HT-29 (cell line): ENCODE results near the gene BIK. TPM values are rescaled to one million over a fixed set of nuclear protein-coding genes. Genes with fewer than 3 reads are reported as not detected.
A peak's percentile ranks its signal among the peaks of the same experiment; 100 is the strongest.

ENCODE experiments used
- DNase-seq: peaks from one replicate; pipeline ENCODE4 v3.0.0-alpha.2; 2015; ENCODE audit warnings: low spot score
- total RNA-seq: library from RNA; depleted of rRNA; stranded (reverse); fragments of >200 nt; shearing (Covaris generic); gene quantifications from 2 replicates; pipeline ENCODE4 v1.2.3, GENCODE V29; 2014; rRNA removed

The BIK gene
- 3.9 and 4.2 TPM in 2 replicates for total RNA-seq

- no peak for DNase-seq
These were observed at the start of gene BIK for GRCh38 chr22:43110444-43110926. Gene BIK, plus strand, starts transcription at chr22:43110750. Its CDS starts 13,273 bp downstream, at chr22:43124023.

- DNase-seq: no peak
These were observed 44.4 kb upstream of the BIK start for GRCh38 chr22:43066134-43066533.

- peak; percentile 19 for DNase-seq
These were observed 43.6 kb upstream of the BIK start for GRCh38 chr22:43066844-43067385.

- DNase-seq: no peak
These were observed 33.3 kb upstream of the BIK start for GRCh38 chr22:43077121-43077877.

- DNase-seq: peak; percentile 16
These were observed 32.0 kb upstream of the BIK start for GRCh38 chr22:43078522-43078921.

- DNase-seq: no peak
These were observed 30.8 kb upstream of the BIK start for GRCh38 chr22:43079742-43080141.

- DNase-seq: peak; percentile 32
These were observed 29.9 kb upstream of the BIK start for GRCh38 chr22:43080616-43081015.

- DNase-seq: no peak
These were observed 28.6 kb upstream of the BIK start for GRCh38 chr22:43081968-43082367.

GRCh38 chr22:43085658-43086606 lies 24.6 kb upstream of the BIK start:
- DNase-seq: no peak

GRCh38 chr22:43088627-43088983 lies 21.9 kb upstream of the BIK start:
- no peak for DNase-seq

- DNase-seq: peak; percentile 79
These were observed 21.4 kb upstream of the BIK start, which contains the start of gene TTLL1 for GRCh38 chr22:43088984-43089717. Gene TTLL1, minus strand, starts transcription at chr22:43089391. Its CDS starts 13,805 bp downstream, at chr22:43075586.

- DNase-seq: peak; percentile 77
These were observed 20.3 kb upstream of the BIK start for GRCh38 chr22:43090130-43090789.

GRCh38 chr22:43092085-43092484 lies 18.5 kb upstream of the BIK start:
- DNase-seq: no peak

- peak; percentile 50 for DNase-seq
These were observed 16.5 kb upstream of the BIK start for GRCh38 chr22:43094085-43094484.

- DNase-seq: no peak
These were observed 16.0 kb upstream of the BIK start for GRCh38 chr22:43094551-43094950.

GRCh38 chr22:43096420-43096819 lies 14.1 kb upstream of the BIK start:
- no peak for DNase-seq

- DNase-seq: no peak
These were observed 12.2 kb upstream of the BIK start for GRCh38 chr22:43098356-43098755.

GRCh38 chr22:43099095-43099494 lies 11.5 kb upstream of the BIK start:
- no peak for DNase-seq

GRCh38 chr22:43100225-43100624 lies 10.3 kb upstream of the BIK start:
- no peak for DNase-seq

- DNase-seq: no peak
These were observed 9.2 kb upstream of the BIK start for GRCh38 chr22:43101306-43101705.
